Measurements from ENCODE around the gene IDH2.
"Not testable (repeated sequence)": the region's sequence is repeated elsewhere in the genome, so short reads cannot be mapped to it uniquely, and the experiment has no call there.

The IDH2 gene

DNA sequence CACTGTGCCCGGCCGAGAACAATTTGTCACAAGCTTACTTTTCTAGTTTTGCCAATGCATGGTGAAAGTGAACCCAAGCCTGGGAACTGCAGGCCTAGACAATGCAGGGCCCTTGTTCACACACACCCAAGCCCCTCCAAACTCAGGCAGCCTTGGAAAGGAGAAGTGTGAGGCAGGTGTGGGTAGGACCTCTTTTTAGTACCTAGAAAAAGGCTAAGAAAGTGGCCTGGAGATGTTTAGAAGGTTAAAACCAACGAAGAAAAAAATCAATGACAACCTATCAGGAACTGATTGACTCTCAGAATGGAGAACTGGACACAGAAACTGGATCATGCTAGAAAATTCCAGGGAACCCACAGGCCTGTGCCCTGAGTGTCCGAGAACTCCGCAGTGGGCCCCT lies 18.8 kb downstream of the IDH2 start:
- DNase-seq = no peak

DNA sequence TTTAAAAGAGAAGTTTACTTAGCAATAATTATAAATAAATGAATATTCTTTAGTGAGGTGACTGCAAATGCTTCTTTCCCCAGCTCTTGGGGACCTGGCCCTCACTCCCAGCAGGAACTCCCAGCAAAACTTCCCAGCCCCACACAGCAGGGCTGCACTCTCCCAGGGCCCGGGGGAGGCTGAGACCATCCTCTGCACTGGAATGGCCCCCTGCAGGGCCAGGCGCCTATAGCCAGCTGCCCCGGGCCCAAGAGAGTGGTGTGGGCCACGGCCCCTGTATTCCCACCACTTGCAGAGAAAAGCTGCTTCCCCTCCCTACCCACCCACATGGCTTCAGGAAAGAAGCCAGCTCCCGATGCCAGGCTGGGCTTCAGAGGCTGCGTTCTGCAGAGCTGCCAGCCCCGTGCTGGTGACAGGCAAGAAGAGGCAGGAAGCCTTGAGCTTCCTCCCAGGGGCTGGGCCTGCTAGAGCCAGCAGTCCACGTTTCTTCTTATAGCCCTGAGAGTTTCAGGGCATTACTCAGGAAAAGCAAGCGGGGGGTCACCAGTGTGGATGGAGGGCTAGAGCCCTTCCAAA lies 20.0 kb downstream of the IDH2 start:
- no peak for DNase-seq

DNA sequence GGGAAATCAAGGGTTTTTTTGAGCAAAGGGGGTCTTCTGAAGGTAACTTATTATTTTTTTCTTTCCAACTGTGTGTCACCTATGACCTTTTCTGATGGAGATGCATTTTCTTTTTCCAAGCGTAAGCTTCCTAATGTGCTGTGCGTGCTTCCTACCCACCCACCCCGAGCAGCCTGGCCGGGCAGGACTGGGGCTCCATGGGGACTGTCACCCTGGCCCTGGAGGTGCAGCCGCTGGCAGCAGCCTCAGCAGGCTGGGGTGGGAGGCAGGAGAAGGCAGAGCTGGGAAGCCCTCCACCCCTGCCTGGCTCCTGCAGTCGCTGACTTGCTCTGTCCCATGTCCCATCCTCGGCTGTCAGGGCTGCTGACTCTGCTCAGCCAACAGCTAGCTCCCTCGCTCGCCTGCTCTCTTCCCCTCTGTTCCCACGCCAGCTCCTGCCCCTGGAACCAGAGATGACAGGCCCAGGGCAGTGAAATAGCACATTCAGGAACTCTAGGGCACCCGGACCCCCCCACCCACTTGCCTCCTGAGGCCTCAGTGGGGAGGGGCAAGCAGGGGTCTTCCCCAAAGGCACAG lies 21.4 kb downstream of the IDH2 start:
- DNase-seq = no peak

DNA sequence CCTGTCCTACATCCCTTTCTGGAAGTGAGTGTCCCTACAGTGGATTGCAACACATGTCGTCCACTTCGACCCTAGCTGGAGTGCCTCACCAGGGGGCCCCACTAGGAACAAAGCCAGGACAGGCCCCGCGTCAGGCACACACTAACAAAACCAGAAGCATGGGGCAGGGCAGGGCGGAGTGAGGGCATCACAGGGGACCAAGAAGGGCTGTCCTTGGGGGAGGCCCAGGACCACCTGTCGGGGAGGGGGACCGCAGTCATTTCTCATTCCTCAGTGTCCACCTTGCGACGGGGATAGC lies 21.9 kb downstream of the IDH2 start:
- DNase-seq = no peak

DNA sequence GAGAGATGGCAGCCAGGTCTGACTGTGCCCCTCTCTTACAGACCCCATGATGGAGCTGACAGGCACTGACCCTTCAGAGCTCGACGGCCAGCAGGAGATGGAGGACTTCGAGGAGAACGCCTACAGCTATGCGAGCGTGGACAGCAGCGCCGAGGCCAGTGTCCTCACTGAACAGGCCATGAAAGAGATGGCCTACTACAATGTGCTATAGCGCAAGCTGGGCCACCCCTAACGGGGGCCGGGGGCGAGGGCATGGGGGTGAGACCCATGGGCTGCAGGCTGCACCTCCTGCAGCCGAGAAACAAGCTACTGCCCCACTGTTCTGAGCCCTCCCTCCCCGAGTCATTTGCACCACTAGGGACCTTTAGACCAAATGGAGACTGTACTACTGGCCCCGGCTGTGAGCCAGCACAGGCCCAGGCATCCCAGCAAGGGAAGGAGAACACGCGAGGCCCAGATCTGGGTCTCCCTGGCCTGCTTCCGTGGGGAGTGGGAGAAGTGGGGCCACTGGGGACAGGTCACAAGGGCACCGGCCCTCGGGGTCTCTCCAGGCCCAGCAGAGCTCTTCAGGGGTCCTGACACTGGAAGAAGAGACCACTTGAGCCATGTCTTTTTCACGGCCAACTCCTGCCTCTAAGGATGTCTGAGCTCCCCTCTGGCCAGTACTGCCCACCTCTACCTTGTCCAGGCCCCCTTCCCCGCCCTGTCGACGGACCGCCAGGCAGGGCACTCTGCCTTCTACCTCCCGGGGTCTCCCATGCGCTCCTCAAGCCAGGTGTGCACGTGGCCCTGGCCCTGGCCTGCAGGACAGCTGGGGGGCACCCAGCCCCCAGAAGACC lies 22.4 kb downstream of the IDH2 start:
- no peak for DNase-seq

DNA sequence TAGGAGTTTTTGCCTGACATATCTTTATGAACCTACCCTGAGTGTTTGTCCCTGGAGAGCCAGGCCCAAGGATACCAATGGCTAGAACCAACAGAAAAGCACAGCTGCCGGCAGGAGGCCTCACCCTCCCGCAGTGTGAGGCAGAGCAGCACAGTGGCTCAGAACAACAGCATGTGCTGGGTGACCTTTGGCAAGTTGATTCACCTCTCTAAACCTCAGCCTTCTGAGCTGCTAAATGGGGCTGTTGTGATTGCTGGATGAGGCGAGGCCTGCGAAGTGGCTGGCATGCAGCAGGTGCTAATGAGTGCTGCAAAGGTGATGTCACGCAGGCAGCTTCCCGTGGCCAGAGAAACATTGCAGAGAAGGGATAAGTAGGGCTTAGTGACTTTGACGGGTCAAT lies 23.3 kb downstream of the IDH2 start:
- DNase-seq = no peak

DNA sequence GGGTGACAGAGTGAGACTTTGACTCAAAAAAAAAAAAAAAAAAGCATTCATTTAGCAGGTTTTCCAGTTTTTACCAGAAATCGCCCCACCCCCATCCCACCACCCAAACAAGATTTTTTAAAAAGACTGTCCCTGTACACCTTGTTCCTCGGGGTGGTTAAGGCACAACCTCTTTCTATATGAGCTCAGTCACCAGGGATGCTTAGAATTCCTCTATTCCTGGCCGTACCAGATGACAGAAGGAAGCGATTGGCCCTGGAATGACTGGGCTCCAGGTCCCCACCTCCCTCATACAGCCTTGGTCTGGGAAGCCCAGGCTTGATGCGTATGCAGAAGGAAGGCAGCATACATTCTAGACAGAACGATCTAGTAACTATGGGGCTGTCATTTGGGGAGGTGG lies 25.6 kb downstream of the IDH2 start:
- no peak for DNase-seq

DNA sequence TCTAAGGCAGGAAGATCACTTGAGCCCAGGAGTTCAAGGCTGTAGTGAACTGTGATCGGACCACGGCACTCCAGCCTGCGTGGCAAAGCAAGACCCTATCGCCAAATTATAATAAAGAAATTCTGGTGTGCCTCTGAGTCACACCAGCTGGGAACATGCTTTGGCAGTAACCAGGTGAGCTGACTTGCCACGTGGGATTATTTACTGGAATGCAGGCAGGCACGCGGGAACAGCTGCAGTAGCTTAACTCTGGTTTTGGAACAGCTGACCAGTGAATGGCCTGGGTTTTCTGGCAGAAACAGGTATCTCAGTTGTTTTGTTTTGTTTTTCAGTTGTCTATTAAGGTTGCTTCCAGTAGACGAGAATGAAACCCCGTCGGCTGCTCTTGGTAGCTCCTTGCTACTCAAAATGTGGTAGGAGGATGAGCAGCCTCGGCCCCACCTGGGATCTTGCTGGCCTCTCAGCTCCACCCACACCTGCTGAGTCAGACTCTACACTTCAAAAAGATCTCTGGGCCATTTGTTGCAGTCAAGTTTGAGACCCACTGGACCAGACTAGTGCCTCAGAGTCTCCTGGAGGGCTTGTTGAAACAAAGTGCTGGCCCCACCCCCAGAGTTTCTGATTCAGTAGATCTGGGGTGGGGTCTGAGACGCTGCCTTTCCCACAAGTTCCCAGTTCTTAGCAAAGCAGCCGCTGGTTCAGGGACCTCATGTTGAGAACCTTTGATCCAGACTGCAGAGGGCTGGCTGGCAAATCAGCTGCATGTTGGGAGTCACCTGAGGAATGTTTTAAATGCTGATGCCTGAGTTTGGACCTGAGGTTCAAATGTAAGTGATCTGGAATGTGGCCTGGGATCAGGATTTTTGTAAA lies 26.6 kb downstream of the IDH2 start:
- no peak for DNase-seq

DNA sequence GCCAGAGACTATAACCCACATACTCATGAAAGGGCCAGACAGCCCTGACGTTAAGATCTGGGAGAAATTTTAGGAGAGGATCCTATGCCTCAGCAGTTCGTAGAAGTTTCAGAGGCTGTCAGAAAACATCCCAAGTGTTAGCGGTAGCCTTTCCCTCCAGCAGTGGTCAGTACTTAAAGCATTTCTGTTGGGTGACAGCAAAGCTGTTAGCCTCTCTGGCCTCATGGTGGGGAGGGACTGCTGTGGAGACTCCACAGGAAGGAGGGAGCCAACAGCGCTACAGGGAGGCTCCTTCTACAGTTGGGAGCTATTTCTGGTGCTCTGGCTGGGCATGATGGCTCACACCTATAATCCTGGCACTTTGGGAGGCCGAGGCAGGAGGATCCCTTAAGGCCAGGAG lies 27.4 kb downstream of the IDH2 start:
- no peak for DNase-seq

DNA sequence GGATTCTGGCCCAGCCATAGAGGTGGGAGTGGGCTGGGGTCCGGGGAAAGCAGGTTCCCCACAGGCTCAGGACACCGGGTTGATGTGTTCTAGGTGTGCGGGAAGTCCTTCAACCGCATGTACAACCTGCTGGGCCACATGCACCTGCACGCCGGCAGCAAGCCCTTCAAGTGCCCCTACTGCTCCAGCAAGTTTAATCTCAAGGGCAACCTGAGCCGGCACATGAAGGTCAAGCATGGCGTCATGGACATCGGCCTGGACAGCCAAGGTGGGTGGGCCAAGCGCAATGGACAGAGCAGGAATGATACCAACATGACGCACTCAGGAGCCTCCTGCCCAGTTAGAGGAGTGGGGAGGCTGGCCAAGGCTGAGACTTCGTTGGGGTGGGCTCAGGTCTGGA lies 28.2 kb downstream of the IDH2 start:
- no peak for DNase-seq

DNA sequence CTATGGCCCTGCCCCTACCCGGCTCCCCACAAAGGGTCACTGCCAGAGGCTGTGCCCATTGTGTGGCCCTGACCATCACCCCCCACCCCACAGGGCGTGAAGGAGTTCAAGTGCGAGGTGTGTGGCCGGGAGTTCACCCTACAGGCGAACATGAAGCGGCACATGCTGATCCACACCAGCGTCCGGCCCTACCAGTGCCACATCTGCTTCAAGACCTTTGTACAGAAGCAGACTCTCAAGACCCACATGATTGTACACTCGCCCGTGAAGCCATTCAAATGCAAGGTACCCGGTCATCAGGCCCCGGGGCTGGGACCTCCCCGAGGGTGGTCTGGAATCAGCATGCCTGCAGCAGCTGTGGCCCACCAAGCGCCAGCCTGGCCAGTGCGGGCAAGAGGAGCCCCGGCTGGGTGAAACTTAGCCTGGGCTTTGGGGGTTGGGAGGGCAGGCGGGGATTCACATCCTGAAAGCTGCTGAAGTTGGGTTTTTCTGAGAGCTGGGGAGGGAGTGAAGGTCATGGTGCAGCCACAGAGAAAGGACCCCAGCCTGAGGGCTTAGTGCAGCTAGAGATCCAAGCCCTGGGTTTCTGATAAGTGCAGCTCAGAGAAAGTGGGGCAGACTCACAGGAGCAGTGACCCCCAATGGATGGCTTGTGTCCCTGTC lies 29.2 kb downstream of the IDH2 start:
- DNase-seq = no peak

DNA sequence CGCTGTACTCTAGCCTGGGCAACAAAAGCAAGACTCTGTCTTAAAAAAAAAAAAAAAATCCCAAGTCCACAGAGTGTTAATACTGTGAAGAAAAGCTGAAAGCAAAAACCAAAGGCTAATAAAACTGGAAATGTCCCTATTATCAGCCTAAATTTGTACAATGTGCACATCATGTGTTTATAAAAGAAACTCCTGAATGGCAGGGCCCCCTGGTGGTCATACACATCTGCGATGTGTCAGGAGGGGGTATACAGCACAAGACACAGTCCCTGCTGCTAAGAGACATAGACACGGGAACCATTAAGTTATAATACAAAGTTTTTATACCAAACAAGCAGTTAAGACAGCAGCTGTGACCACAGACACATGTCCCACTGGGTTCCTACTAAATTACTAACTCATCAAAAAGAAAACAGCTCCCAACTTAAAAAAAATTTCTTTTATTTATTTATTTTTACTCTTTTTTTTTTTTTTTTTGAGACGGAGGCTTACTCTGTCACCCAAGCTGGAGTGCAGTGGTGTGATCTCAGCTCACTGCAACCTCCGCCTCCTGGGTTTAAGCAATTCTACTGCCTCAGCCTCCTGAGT lies 31.0 kb downstream of the IDH2 start:
- DNase-seq = peak; percentile 84

DNA sequence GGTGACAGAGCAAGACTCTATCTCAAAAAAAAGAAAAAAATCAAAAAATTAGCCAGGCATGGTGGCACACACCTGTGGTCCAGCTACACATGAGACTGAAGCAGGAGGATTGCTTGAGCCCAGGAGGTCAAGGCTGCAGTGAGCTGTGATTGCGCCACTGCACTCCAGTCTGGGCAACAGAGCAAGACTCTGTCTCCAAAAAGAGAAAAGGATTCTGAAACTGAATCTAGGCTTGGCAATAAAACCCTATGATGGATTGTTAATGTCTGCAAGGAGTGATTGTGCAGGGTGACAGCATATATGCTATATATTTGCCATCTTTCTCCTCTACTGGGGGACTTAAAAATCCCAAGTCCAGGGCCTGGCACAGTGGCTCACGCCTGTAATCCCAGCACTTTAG lies 31.6 kb downstream of the IDH2 start:
- DNase-seq = not testable (repeated sequence)

DNA sequence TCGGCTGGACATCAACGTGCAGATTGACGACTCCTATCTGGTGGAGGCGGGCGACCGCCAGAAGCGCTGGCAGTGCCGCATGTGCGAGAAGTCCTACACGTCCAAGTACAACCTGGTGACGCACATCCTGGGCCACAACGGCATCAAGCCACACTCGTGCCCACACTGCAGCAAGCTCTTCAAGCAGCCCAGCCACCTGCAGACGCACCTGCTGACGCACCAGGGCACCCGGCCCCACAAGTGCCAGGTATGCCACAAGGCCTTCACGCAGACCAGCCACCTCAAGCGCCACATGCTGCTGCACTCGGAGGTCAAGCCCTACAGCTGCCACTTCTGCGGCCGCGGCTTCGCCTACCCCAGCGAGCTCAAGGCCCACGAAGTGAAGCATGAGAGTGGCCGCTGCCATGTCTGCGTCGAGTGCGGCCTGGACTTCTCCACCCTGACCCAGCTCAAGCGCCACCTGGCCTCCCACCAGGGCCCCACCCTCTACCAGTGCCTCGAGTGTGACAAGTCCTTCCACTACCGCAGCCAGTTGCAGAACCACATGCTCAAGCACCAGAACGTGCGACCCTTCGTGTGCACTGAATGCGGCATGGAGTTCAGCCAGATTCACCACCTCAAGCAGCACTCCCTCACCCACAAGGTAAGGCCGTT lies 34.2 kb downstream of the IDH2 start:
- no peak for DNase-seq

DNA sequence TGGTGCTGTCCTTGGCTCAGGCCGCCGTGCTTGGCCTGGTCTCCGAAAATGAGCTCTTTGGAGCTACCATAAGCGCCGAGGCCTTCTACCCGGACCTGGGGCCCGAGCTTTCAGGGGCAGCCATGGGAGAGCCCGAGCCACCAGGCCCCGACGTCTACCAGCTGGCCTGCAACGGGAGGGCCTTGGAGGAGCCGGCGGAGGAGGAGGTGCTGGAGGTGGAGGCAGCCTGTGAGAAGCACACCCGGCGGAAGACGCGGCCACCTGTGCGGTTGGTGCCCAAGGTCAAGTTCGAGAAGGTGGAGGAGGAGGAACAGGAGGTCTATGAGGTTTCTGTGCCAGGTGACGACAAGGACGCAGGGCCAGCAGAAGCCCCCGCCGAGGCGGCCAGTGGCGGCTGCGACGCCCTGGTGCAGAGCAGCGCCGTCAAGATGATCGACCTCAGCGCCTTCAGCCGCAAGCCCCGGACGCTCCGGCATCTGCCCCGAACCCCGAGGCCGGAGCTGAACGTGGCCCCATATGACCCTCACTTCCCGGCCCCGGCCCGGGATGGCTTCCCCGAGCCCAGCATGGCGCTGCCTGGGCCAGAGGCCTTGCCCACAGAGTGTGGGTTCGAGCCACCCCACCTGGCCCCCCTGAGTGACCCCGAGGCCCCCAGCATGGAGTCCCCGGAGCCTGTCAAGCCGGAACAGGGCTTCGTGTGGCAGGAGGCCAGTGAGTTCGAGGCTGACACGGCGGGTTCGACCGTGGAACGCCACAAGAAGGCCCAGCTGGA lies 34.9 kb downstream of the IDH2 start:
- DNase-seq = no peak

DNA sequence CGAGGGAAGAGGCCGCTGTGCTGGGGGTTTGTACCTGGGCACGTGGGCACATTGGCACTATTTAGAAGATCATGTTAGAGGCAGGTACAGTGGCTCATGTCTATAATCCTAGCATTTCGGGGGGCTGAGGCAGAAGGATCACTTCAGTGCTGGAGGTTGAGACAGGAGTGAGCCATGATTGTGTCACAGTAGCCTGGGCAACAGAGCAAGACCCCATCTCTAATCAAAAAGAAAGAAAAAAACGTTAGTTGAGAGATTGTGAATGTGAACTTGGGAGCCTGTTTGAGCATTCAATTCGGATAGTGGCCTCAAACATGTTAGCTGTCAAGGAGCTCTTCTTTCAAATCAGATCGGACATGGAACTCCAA lies 36.6 kb downstream of the IDH2 start:
- no peak for DNase-seq

DNA sequence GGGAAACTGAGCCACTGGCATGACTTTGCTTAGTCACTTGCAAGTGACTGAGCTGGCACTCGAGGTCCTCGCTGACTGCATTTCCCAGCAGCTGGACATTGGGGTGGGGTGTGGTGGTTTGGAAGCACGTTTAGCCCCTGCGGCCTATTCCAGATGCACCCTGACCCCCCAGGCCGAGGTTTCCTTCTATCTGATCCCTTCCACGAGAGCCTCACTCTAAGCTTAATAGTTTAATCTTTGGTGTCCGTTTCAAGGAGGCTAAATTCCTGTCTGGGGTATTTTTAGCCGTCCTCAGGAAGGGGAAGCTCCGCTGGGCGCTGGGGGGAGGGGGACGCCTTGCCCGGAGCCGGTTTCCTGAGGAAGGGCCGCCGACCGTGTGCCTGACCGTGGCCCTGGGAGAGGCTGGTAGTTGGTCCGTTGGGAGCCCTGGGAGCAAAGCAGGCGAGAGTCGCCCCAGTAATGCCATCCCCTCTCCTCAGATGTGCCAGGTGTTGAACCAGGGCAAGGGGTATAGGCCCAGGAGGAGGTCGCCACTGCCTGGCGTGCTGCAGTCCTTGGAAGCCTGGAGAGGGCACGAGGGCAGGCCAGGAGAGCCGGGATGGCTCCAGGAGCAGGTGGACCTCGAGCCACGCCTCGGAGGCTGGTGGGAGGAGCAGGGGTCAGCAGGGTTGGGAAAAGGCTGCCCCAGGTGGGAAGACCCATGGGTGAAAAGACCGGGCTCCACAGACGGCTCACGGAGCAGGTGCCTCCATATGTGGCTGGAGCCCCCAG lies 37.2 kb downstream of the IDH2 start:
- no peak for DNase-seq

DNA sequence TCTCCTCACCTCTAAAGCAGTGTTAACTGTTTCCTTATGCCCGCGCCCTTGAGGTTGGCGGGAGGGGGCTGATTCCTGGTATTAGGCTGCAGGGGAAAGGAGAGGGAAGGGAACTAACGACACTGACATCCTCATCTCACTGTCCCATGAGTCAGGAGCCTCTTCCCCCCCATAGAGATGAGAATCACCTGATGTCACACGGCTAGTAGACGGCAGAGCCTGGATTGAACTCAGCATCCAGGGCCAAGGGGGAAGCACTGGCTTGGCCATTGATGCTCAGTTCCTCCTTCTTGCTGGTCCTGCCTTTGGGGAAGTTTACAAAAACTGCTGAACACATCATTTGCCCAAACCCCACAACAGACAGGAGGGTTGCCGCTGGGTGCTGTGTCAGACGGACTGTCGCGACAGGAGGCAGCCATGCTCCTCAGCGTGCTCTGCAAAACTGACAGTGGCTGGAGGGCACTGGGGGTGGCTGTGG lies 38.5 kb downstream of the IDH2 start:
- peak; percentile 22 for DNase-seq

DNA sequence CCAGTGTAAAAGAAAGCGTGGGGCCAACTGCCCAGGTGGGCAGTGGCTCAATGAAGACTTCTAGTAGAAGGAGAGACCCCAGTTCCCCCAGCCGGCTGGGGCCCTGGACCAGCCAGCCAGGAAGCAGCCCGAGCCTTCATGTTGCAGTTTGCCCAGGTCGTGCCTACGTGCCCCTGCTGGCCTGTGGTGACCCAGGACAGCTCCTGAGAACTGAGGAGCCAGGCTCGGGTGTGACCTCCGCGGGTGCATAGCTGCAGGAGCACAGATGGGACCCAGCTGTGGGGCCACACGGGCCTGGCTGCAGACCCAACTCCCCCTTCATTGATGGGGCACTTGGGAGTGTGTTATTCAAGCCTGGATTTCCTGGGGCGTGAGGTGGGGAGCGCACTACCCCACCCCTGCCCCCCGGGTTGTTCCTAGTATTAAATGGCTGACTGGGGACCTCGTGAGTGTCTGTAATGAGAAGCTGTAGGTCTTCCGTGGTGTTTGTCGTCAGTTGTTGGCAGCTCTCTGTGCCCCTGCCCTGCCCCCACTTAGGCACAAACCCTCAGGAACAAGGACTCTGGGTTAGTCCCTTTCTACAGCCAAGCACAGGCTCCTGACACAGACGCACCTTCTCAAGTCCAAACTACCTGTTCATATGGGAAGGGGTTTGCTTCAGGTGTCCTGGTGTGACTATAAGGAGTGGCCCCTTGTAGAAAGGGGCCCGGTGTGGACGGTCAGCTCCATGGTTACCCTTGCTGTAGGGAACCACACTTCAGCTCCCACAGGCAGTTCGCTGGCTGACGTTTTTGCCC lies 39.1 kb downstream of the IDH2 start:
- DNase-seq = no peak
